IMR-90 (cell line): Measurements from ENCODE around the gene PLEKHG2. TPM values are rescaled to one million over a fixed set of nuclear protein-coding genes. Genes with fewer than 3 reads are reported as not detected.

Experiments
- ATAC-seq: fragments of 200-7000 bp; cut with Tn5 transposase; 2 replicates; pipeline ENCODE4 v1.9.1; 2020; ENCODE audit warnings: low read depth, mild to moderate bottlenecking, moderate library complexity
- BruUV-seq: library from RNA; stranded (reverse); fragments of 400-500 nt; replicated peaks from 2 replicates; lab custom pipeline; 2021; lab: Mats Ljungman, UMichigan
- CTCF ChIA-PET: fragments of 300-600 bp; formaldehyde crosslinking; extraction: SDS; loops from one replicate; lab custom pipeline; 2021; ENCODE audit warnings: antibody characterized with exemption; lab: Yijun Ruan, JAX
- POLR2A ChIA-PET: fragments of 300-600 bp; sonication (Branson Sonifier 250); formaldehyde crosslinking; loops from one replicate; lab custom pipeline; 2022; ENCODE audit warnings: antibody characterized with exemption; ENCODE audit not compliant: unreplicated experiment; lab: Charles Lee
- DNase-seq: peaks from one replicate; pipeline ENCODE4 v3.0.0; 2013
- H2AFZ ChIP-seq: replicated peaks from 2 replicates; pipeline ENCODE3; 2013; ENCODE audit warnings: low read length, mild to moderate bottlenecking; ENCODE audit not compliant: poor library complexity
- H2AK5ac ChIP-seq: 2 replicates; pipeline ENCODE4 v1.6.1; 2013; ENCODE audit warnings: low read depth, low read length, inconsistent platforms
- H2AK9ac ChIP-seq: replicated peaks from 2 replicates; pipeline ENCODE3; 2013; ENCODE audit warnings: mild to moderate bottlenecking, low read depth, low read length, moderate library complexity; ENCODE audit not compliant: poor library complexity
- H2BK120ac ChIP-seq: 2 replicates; pipeline ENCODE4 v1.6.1; 2013; ENCODE audit warnings: low read depth, low read length, inconsistent platforms
- H2BK15ac ChIP-seq: 3 replicates; pipeline ENCODE4 v1.6.1; 2013; ENCODE audit warnings: low read depth, low read length, inconsistent platforms
- H2BK20ac ChIP-seq: 2 replicates; pipeline ENCODE4 v1.6.1; 2013; ENCODE audit warnings: low read depth, mild to moderate bottlenecking, inconsistent platforms, low read length, moderate library complexity
- H2BK5ac ChIP-seq: 2 replicates; pipeline ENCODE4 v1.6.1; 2013; ENCODE audit warnings: mild to moderate bottlenecking, low read depth, low read length, inconsistent platforms; ENCODE audit not compliant: poor library complexity, severe bottlenecking
- H3K14ac ChIP-seq: replicated peaks from 2 replicates; pipeline ENCODE4 v1.6.1; 2013; ENCODE audit warnings: low read depth, low read length, inconsistent platforms
- H3K18ac ChIP-seq: 2 replicates; pipeline ENCODE4 v1.6.1; 2013; ENCODE audit warnings: low read depth, low read length, control low read depth
- H3K23ac ChIP-seq: 2 replicates; pipeline ENCODE4 v1.6.1; 2013; ENCODE audit warnings: low read depth, low read length, inconsistent platforms
- H3K27ac ChIP-seq: 2 replicates; pipeline ENCODE4 v1.5.1; 2013; ENCODE audit warnings: mild to moderate bottlenecking, control low read depth, low read length; ENCODE audit not compliant: insufficient read depth
- H3K27me3 ChIP-seq: 2 replicates; pipeline ENCODE4 v1.6.1; 2013; ENCODE audit warnings: low read length; ENCODE audit not compliant: control insufficient read depth, insufficient read depth
- H3K36me3 ChIP-seq: 2 replicates; pipeline ENCODE4 v1.6.1; 2013; ENCODE audit warnings: low read length, mixed read lengths; ENCODE audit not compliant: control insufficient read depth, insufficient read depth
- H3K4ac ChIP-seq: 2 replicates; pipeline ENCODE4 v1.6.1; 2013; ENCODE audit warnings: low read depth, low read length, inconsistent platforms
- H3K4me1 ChIP-seq: 2 replicates; pipeline ENCODE4 v1.6.1; 2013; ENCODE audit warnings: low read length, mixed read lengths; ENCODE audit not compliant: control insufficient read depth, insufficient read depth
- H3K4me2 ChIP-seq: 2 replicates; pipeline ENCODE4 v1.6.1; 2013; ENCODE audit warnings: low read depth, mild to moderate bottlenecking, control low read depth, low read length, moderate library complexity
- H3K4me3 ChIP-seq: 2 replicates; pipeline ENCODE4 v1.5.1; 2013; ENCODE audit warnings: low read depth, mild to moderate bottlenecking, control low read depth, low read length, moderate library complexity; ENCODE audit not compliant: insufficient read depth
- H3K56ac ChIP-seq: 2 replicates; pipeline ENCODE4 v1.6.1; 2013; ENCODE audit warnings: low read length, inconsistent platforms; ENCODE audit not compliant: insufficient read depth; ENCODE audit errors: extremely low read depth
- H3K79me1 ChIP-seq, 2 experiments: 2 replicates each; pipeline ENCODE4 v1.6.1; 2013; ENCODE audit warnings: low read length in 2 of 2, inconsistent platforms in 1 of 2, low read depth in 1 of 2
- H3K9ac ChIP-seq: 2 replicates; pipeline ENCODE4 v1.6.1; 2013; ENCODE audit warnings: low read depth, low read length, control low read depth
- H3K9me1 ChIP-seq: 2 replicates; pipeline ENCODE4 v1.6.1; 2013; ENCODE audit warnings: low read length, inconsistent platforms; ENCODE audit not compliant: insufficient read depth
- H3K9me3 ChIP-seq: 2 replicates; pipeline ENCODE4 v1.6.1; 2013; ENCODE audit warnings: low read length; ENCODE audit not compliant: control insufficient read depth, insufficient read depth
- H4K20me1 ChIP-seq: 2 replicates; pipeline ENCODE4 v1.6.1; 2013; ENCODE audit warnings: low read length, inconsistent platforms; ENCODE audit not compliant: insufficient read depth
- H4K5ac ChIP-seq: 2 replicates; pipeline ENCODE4 v1.6.1; 2013; ENCODE audit warnings: mild to moderate bottlenecking, low read depth, low read length, control low read depth
- H4K8ac ChIP-seq, 2 experiments: 2 replicates each; pipeline ENCODE4 v1.6.1; 2013; ENCODE audit warnings: low read depth in 2 of 2, low read length in 2 of 2, control low read depth in 1 of 2, inconsistent platforms in 1 of 2
- H4K91ac ChIP-seq: 2 replicates; pipeline ENCODE4 v1.6.1; 2013; ENCODE audit warnings: low read depth, low read length, inconsistent platforms; ENCODE audit not compliant: insufficient read depth
- BHLHE40 ChIP-seq: fragments of 150-350 bp; IDR thresholded peaks from 2 replicates; pipeline ENCODE4 v1.6.1; 2016; ENCODE audit warnings: mild to moderate bottlenecking, low read depth, low read length
- CEBPB ChIP-seq: IDR thresholded peaks from 2 replicates; pipeline ENCODE4 v1.6.1; 2012; ENCODE audit warnings: low read depth, low read length, improper control_type of control experiment
- CHD1 ChIP-seq: IDR thresholded peaks from 2 replicates; pipeline ENCODE4 v1.6.1; 2012; ENCODE audit warnings: low read depth, low read length, improper control_type of control experiment
- CTCF ChIP-seq: conservative IDR thresholded peaks from 2 replicates; pipeline ENCODE4 v1.5.1; 2012; ENCODE audit warnings: mild to moderate bottlenecking, low read depth, low read length, improper control_type of control experiment
- ELK1 ChIP-seq: fragments of 150-350 bp; IDR thresholded peaks from 2 replicates; pipeline ENCODE4 v1.6.1; 2016; ENCODE audit warnings: low read depth, mild to moderate bottlenecking, low read length, moderate library complexity, borderline replicate concordance
- FOS ChIP-seq: fragments of 150-350 bp; IDR thresholded peaks from 2 replicates; pipeline ENCODE4 v1.6.1; 2016; ENCODE audit warnings: low read depth, low read length
- MAFK ChIP-seq: IDR thresholded peaks from 2 replicates; pipeline ENCODE4 v1.6.1; 2012; ENCODE audit warnings: low read depth, low read length, improper control_type of control experiment
- MAZ ChIP-seq: IDR thresholded peaks from 2 replicates; pipeline ENCODE4 v1.6.1; 2012; ENCODE audit warnings: low read depth, mild to moderate bottlenecking, low read length, improper control_type of control experiment, moderate library complexity, borderline replicate concordance
- MXI1 ChIP-seq: IDR thresholded peaks from 2 replicates; pipeline ENCODE4 v1.6.1; 2012; ENCODE audit warnings: low read depth, mild to moderate bottlenecking, low read length, moderate library complexity, borderline replicate concordance
- NFE2L2 ChIP-seq: fragments of 150-350 bp; IDR thresholded peaks from 2 replicates; pipeline ENCODE4 v1.6.1; 2016; ENCODE audit warnings: low read depth, mild to moderate bottlenecking, low read length
- POLR2A ChIP-seq: IDR thresholded peaks from 2 replicates; pipeline ENCODE4 v1.6.1; 2012; ENCODE audit warnings: mild to moderate bottlenecking, low read depth, low read length
- RAD21 ChIP-seq: IDR thresholded peaks from 2 replicates; pipeline ENCODE4 v1.6.1; 2012; ENCODE audit warnings: low read length, improper control_type of control experiment
- RCOR1 ChIP-seq: IDR thresholded peaks from 2 replicates; pipeline ENCODE4 v1.6.1; 2012; ENCODE audit warnings: mild to moderate bottlenecking, low read length, improper control_type of control experiment; ENCODE audit not compliant: insufficient replicate concordance
- RFX5 ChIP-seq: IDR thresholded peaks from 2 replicates; pipeline ENCODE4 v1.8.0; 2012; ENCODE audit warnings: low read depth, mild to moderate bottlenecking, low read length, moderate library complexity
- SMC3 ChIP-seq: fragments of 150-350 bp; IDR thresholded peaks from 2 replicates; pipeline ENCODE4 v1.6.1; 2016; ENCODE audit warnings: low read depth, mild to moderate bottlenecking, antibody characterized with exemption, low read length, moderate library complexity
- USF2 ChIP-seq: fragments of 150-350 bp; IDR thresholded peaks from 2 replicates; pipeline ENCODE4 v1.6.1; 2017; ENCODE audit warnings: mild to moderate bottlenecking, antibody characterized with exemption, low read length, low read depth
- WGBS, 2 experiments: methylation state at CpG; one replicate each; pipeline versions ENCODE4 v1.1.5 to v1.1.7; 2013; ENCODE audit warnings: missing lambda C conversion rate in 2 of 2; ENCODE audit not compliant: insufficient read length in 1 of 2; ENCODE audit errors: extremely low coverage in 2 of 2; 5-methylcytosine and 5-hydroxymethylcytosine counted together
- dilution Hi-C: fragments of 300-500 bp; cut with HindIII; formaldehyde crosslinking; loops from one replicate; pipeline ENCODE4 v1.14.3; 2018; ENCODE audit warnings: low sequenced_read_pairs; ENCODE audit not compliant: unreplicated experiment
- in situ Hi-C: fragments of 300-500 bp; cut with MboI; formaldehyde crosslinking; loops from 3 replicates; pipeline ENCODE4 v1.14.3; 2019; ENCODE audit warnings: low sequenced_read_pairs, inconsistent platforms, mixed read lengths
- intact Hi-C: fragments of 100-400 bp; cut with micrococcal nuclease; formaldehyde crosslinking; loops from 2 replicates; pipeline ENCODE4 v1.10.0; 2022
- polyA plus RNA-seq, 3 experiments: library from polyadenylated mRNA; depleted of rRNA; stranded (reverse); fragments of >200 nt; gene quantifications; 2 replicates each; pipeline ENCODE4 v1.2.3, GENCODE V29; 2012; ENCODE audit warnings: low replicate concordance in 1 of 3
- total RNA-seq: library from RNA; depleted of rRNA; stranded (reverse); fragments of >200 nt; gene quantifications from 2 replicates; pipeline ENCODE4 v1.2.3, GENCODE V29; 2012

PLEKHG2 gene
- total and polyA plus RNA-seq, 2 of the 4 experiments (the other 2 are of a cell fraction), result 6.5 to 28.3 TPM

GRCh38 chr19:39467941-39468340 is 55.5 kb downstream of the PLEKHG2 start:
- Histone ChIP-seq H3K4ac (no peak overlapping the region), H4K8ac (no peak overlapping the region), H3K36me3 (peaks cover 80% of the 10 kb centered on the region), H3K27me3 (no peaks in the 10 kb centered on the region), H2AK9ac (no peak overlapping the region), H3K9me1 (peaks cover 2% of the 10 kb centered on the region; the same call in 1 of the 2 replicates), H4K91ac (no peak overlapping the region), H4K20me1 (peaks cover 27% of the 10 kb centered on the region), H3K4me2 (no peak overlapping the region), H3K14ac (no peak overlapping the region), H3K4me3 (no peak overlapping the region), H3K18ac (no peak overlapping the region), H3K27ac (no peak overlapping the region), H3K4me1 (no peaks in the 10 kb centered on the region), H3K79me1 (peaks cover 17 to 20% of the 10 kb centered on the region in 2 experiments; a peak in 3 of 4 replicates), H2BK20ac (no peak overlapping the region), H2AK5ac (no peak overlapping the region), H2BK15ac (no peak overlapping the region), H3K9ac (no peak overlapping the region), H4K5ac (no peak overlapping the region), H2AFZ (no peak overlapping the region), H2BK120ac (no peak overlapping the region), H3K23ac (no peak overlapping the region), H3K9me3 (no peaks in the 10 kb centered on the region), H3K56ac (no peak overlapping the region), H2BK5ac (no peak overlapping the region)
- intact Hi-C loops, result no loop called here
- in situ Hi-C loops, result no loop called here
- 94% methylated on average over 6 of the region's 7 CpGs; no CpG with 5 or more reads in 1 of the 2 experiments for WGBS, 2 experiments
- TF ChIP-seq RCOR1, result no peak
- no peak for TF ChIP-seq RAD21
- no peak for TF ChIP-seq CEBPB
- TF ChIP-seq MXI1, result no peak
- no peak for TF ChIP-seq RFX5
- no peak for TF ChIP-seq CHD1
- no peak for TF ChIP-seq ELK1
- TF ChIP-seq NFE2L2, result no peak
- no peak for TF ChIP-seq MAFK
- no peak for TF ChIP-seq MAZ
- no peak for TF ChIP-seq SMC3
- TF ChIP-seq FOS, result no peak
- no peak for TF ChIP-seq BHLHE40
- TF ChIP-seq USF2, result no peak
- TF ChIP-seq CTCF, result no peak
- no peak for TF ChIP-seq POLR2A
- DNase-seq (no peak), ATAC-seq (no peak)
- POLR2A ChIA-PET, result no interaction called here
- dilution Hi-C loops, result no loop called here
- BruUV-seq, result no TSS peak
- CTCF ChIA-PET, result no interaction called here
